B cell (primary cell): Measurements from ENCODE around the gene MEGF11. TPM values are rescaled to one million over a fixed set of nuclear protein-coding genes. Genes with fewer than 3 reads are reported as not detected.

Experiments used
- ATAC-seq: fragments of 200-7000 bp; cut with Tn5 transposase; one replicate; pipeline ENCODE4 v1.10.0; 2021; ENCODE audit warnings: low read depth, mild to moderate bottlenecking, moderate number of reproducible peaks, moderate library complexity
- CTCF ChIA-PET: fragments of 350-600 bp; sonication (Branson Sonifier 250); formaldehyde crosslinking; loops from one replicate; lab custom pipeline; 2021; ENCODE audit warnings: antibody characterized with exemption, inconsistent platforms; lab: Charles Lee
- POLR2A ChIA-PET: fragments of 350-600 bp; sonication (Branson Sonifier 250); formaldehyde crosslinking; loops from one replicate; lab custom pipeline; 2021; ENCODE audit warnings: antibody characterized with exemption; lab: Charles Lee
- DNase-seq: peaks from one replicate; pipeline ENCODE4 v3.0.0; 2013
- H2AFZ ChIP-seq: 2 replicates; pipeline ENCODE4 v1.6.1; 2012; ENCODE audit warnings: mild to moderate bottlenecking, low read depth, low read length; ENCODE audit not compliant: insufficient read depth, poor library complexity, severe bottlenecking
- H3K27ac ChIP-seq, 2 donors: 1 replicate in 1 of 2; 2 replicates in 1 of 2; pipeline ENCODE4 v1.5.1; 2012 to 2013; ENCODE audit warnings: low read length in 2 of 2, mild to moderate bottlenecking in 2 of 2, moderate library complexity in 1 of 2
- H3K27me3 ChIP-seq, 4 experiments: fragments of 200-600 bp in 1 of 4; sonication (generic) in 1 of 4; replicated peaks in 1 of 4; 1 replicate in 2 of 4; 2 replicates in 2 of 4; pipeline versions ENCODE4 v1.6.1 to v1.7.0; 2013 to 2016; ENCODE audit warnings: low read length in 3 of 4, mild to moderate bottlenecking in 2 of 4, mixed read lengths in 1 of 4, moderate library complexity in 1 of 4; ENCODE audit not compliant: insufficient read depth in 4 of 4, control insufficient read depth in 3 of 4; ENCODE audit errors: control extremely low read depth in 1 of 4
- H3K36me3 ChIP-seq, 2 experiments: replicated peaks in 1 of 2; 1 replicate in 1 of 2; 2 replicates in 1 of 2; pipeline versions ENCODE4 v1.6.1 to v1.7.1; 2013; ENCODE audit warnings: low read length in 1 of 2; ENCODE audit not compliant: insufficient read depth in 2 of 2, control insufficient read depth in 1 of 2; ENCODE audit errors: control extremely low read depth in 1 of 2, extremely low read depth in 1 of 2
- H3K4me1 ChIP-seq, 2 donors: fragments of 200-600 bp in 1 of 2; sonication (generic) in 1 of 2; 1 replicate in 1 of 2; 2 replicates in 1 of 2; pipeline versions ENCODE4 v1.5.1 to v1.6.1; 2013 to 2017; ENCODE audit warnings: low read length in 2 of 2; ENCODE audit not compliant: control insufficient read depth in 2 of 2, insufficient read depth in 2 of 2
- H3K4me2 ChIP-seq: replicated peaks from 2 replicates; pipeline ENCODE3; 2012; ENCODE audit warnings: mild to moderate bottlenecking, low read depth, low read length; ENCODE audit not compliant: poor library complexity, severe bottlenecking
- H3K4me3 ChIP-seq, 5 experiments: fragments of 200-600 bp in 1 of 5; sonication (generic) in 1 of 5; 1 replicate in 3 of 5; 2 replicates in 2 of 5; pipeline versions ENCODE4 v1.5.1 to v1.7.0; 2011 to 2016; ENCODE audit warnings: low read length in 4 of 5, mild to moderate bottlenecking in 4 of 5, low read depth in 2 of 5, control low read depth in 1 of 5, moderate library complexity in 1 of 5; ENCODE audit not compliant: insufficient read depth in 1 of 5; ENCODE audit errors: control extremely low read depth in 1 of 5, extremely low read depth in 1 of 5
- H3K79me2 ChIP-seq: fragments of 200-600 bp; sonication (generic); one replicate; pipeline ENCODE4 v1.6.0; 2016; ENCODE audit warnings: low read length; ENCODE audit not compliant: control insufficient read depth, insufficient read depth
- H3K9ac ChIP-seq: fragments of 200-600 bp; sonication (generic); 2 replicates; pipeline ENCODE4 v1.6.1; 2017; ENCODE audit warnings: mild to moderate bottlenecking, low read length, moderate library complexity
- H3K9me3 ChIP-seq, 3 donors: one replicate each; pipeline versions ENCODE4 v1.6.1 to v1.7.1; 2013; ENCODE audit warnings: low read length in 2 of 3; ENCODE audit not compliant: control insufficient read depth in 2 of 3, insufficient read depth in 1 of 3; ENCODE audit errors: control extremely low read depth in 1 of 3
- H4K20me1 ChIP-seq: 2 replicates; pipeline ENCODE4 v1.6.0; 2012; ENCODE audit warnings: mild to moderate bottlenecking, low read length; ENCODE audit not compliant: insufficient read depth, control insufficient read depth, poor library complexity, severe bottlenecking
- H3K27ac Mint-ChIP-seq: one replicate; pipeline ENCODE4 v1.8.0; 2021; ENCODE audit warnings: mixed read lengths
- H3K27me3 Mint-ChIP-seq: one replicate; pipeline ENCODE4 v1.8.0; 2021; ENCODE audit warnings: mixed read lengths
- H3K4me1 Mint-ChIP-seq: one replicate; pipeline ENCODE4 v1.8.0; 2021; ENCODE audit warnings: mixed read lengths
- H3K4me3 Mint-ChIP-seq: one replicate; pipeline ENCODE4 v1.8.0; 2021; ENCODE audit warnings: mixed read lengths
- H3K9me3 Mint-ChIP-seq: one replicate; pipeline ENCODE4 v1.8.0; 2022; ENCODE audit warnings: mixed read lengths; ENCODE audit not compliant: insufficient read depth
- EZH2 ChIP-seq: IDR thresholded peaks from 2 replicates; pipeline ENCODE4 v1.6.1; 2012; ENCODE audit warnings: borderline replicate concordance, low read depth, mild to moderate bottlenecking, moderate library complexity, low read length; ENCODE audit not compliant: insufficient read depth, poor library complexity, severe bottlenecking
- whole genome bisulfite sequencing: methylation state at CpG from one replicate; pipeline ENCODE4 v1.1.5; 2013; ENCODE audit warnings: missing lambda C conversion rate; ENCODE audit not compliant: insufficient coverage; 5-methylcytosine and 5-hydroxymethylcytosine counted together
- intact Hi-C: fragments of 100-400 bp; cut with micrococcal nuclease; formaldehyde crosslinking; loops from one replicate; pipeline ENCODE4 v1.10.0; 2022
- polyA plus RNA-seq: library from polyadenylated mRNA; depleted of rRNA; stranded (reverse); fragments of >200 nt; gene quantifications from 2 replicates; pipeline ENCODE4 v1.2.3, GENCODE V29; 2012
- total RNA-seq, 2 donors: library from RNA; stranded (reverse); fragments of 120-200 nt in 1 of 2; gene quantifications; 1 replicate in 1 of 2; 2 replicates in 1 of 2; pipeline versions ENCODE4 v1.2.3 to v1.2.4, GENCODE V29; 2013 to 2022
- TF ChIP-seq, protein P1 (sequence below): fragments of 200-600 bp; IDR thresholded peaks from one replicate; pipeline ENCODE4 v1.8.0; 2022; ENCODE audit warnings: antibody characterized with exemption, mild to moderate bottlenecking

MEGF11 gene
- total and polyA plus RNA-seq, 2 donors (not counting 1 experiment from before 2014, with no cell fraction given) = 0.04 to 0.34 TPM

DNA sequence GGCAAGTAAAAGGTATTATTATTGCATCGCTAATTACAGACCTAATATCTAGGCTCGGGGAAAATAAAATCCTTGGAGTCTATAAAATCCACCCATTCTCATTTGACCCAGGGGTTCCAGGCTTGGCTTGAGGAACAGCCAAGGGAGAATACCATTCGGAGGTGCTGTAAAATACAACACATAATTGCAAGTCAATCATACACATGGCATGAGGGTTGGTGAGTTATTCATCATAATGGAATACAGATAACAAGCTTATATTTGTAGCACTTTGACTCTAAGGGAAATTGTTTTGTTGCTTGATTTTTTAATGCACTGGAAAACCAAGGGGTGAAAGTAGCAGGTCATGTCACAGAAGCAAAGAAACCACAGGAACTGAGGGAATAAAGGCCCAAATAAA, 23.0 kb upstream of the MEGF11 start:
- no peak for ATAC-seq
- POLR2A ChIA-PET = no interaction called here

DNA sequence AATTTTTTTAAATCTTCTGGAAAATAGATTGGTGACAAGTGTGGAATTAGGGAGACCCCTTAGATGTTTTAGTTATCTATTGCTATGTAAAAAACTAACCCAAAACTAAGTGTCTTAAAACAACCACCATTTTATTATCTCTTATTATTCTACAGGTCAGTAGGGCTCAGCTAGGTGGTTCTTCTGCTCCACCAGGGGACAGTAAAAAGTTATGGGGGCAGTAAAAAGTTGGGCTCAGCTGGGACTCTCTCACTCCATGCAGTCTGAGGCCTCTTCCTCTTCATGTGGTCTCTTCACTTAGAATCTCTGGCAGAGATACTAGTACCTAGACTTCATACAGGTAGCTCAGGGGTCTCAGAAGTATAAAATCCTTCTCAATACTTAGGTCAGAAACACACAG, 21.8 kb upstream of the MEGF11 start:
- no peaks in the 10 kb centered on the region for H3K79me2 ChIP-seq
- CTCF ChIA-PET = no interaction called here
- DNase-seq (no peak), ATAC-seq (no peak)
- H2AFZ ChIP-seq = no peak overlapping the region
- H3K4me1 ChIP-seq = peaks cover 4 to 6% of the 10 kb centered on the region in 2 donors
- POLR2A ChIA-PET = no interaction called here
- no peaks in the 10 kb centered on the region for H3K36me3 ChIP-seq
- Mint-ChIP-seq H3K27me3 (peaks cover 6% of the 10 kb centered on the region), H3K27ac (no peak overlapping the region), H3K9me3 (peaks cover 4% of the 10 kb centered on the region), H3K4me1 (peaks cover 7% of the 10 kb centered on the region), H3K4me3 (no peak overlapping the region)
- TF ChIP-seq, protein P1, sequence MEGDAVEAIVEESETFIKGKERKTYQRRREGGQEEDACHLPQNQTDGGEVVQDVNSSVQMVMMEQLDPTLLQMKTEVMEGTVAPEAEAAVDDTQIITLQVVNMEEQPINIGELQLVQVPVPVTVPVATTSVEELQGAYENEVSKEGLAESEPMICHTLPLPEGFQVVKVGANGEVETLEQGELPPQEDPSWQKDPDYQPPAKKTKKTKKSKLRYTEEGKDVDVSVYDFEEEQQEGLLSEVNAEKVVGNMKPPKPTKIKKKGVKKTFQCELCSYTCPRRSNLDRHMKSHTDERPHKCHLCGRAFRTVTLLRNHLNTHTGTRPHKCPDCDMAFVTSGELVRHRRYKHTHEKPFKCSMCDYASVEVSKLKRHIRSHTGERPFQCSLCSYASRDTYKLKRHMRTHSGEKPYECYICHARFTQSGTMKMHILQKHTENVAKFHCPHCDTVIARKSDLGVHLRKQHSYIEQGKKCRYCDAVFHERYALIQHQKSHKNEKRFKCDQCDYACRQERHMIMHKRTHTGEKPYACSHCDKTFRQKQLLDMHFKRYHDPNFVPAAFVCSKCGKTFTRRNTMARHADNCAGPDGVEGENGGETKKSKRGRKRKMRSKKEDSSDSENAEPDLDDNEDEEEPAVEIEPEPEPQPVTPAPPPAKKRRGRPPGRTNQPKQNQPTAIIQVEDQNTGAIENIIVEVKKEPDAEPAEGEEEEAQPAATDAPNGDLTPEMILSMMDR = no peak
- no peak for TF ChIP-seq EZH2
- intact Hi-C loops = no loop called here
- no peak overlapping the region for H3K4me3 ChIP-seq
- H3K9ac ChIP-seq = no peak overlapping the region
- H3K27me3 ChIP-seq = no peaks in the 10 kb centered on the region
- H3K27ac ChIP-seq = no peak overlapping the region
- H3K9me3 ChIP-seq = peaks cover 0 to 3% (median 0%) of the 10 kb centered on the region in 3 donors
- no peaks in the 10 kb centered on the region for H4K20me1 ChIP-seq
- H3K4me2 ChIP-seq = no peak overlapping the region

More for the DNA sequence above, 23.0 kb upstream of the MEGF11 start:
- no peak for TF ChIP-seq EZH2
- TF ChIP-seq, protein P1 = no peak
- no peak overlapping the region for H3K4me2 ChIP-seq
- H3K27ac ChIP-seq = no peak overlapping the region
- no peaks in the 10 kb centered on the region for H3K36me3 ChIP-seq
- no peak overlapping the region for H3K9ac ChIP-seq
- Mint-ChIP-seq H3K27me3 (peaks cover 3% of the 10 kb centered on the region), H3K27ac (no peak overlapping the region), H3K4me3 (no peak overlapping the region), H3K9me3 (peaks cover 4% of the 10 kb centered on the region), H3K4me1 (peaks cover 6% of the 10 kb centered on the region)
- peaks cover 4 to 6% of the 10 kb centered on the region in 2 donors for H3K4me1 ChIP-seq
- H3K9me3 ChIP-seq = no peaks in the 10 kb centered on the region
- WGBS = 80% methylated on average over 1 of the region's 3 CpGs
- intact Hi-C loops = no loop called here
- no peak overlapping the region for H3K4me3 ChIP-seq
- DNase-seq = no peak
- H2AFZ ChIP-seq = no peak overlapping the region
- H3K79me2 ChIP-seq = no peaks in the 10 kb centered on the region
- no peaks in the 10 kb centered on the region for H4K20me1 ChIP-seq
- no peaks in the 10 kb centered on the region for H3K27me3 ChIP-seq
- CTCF ChIA-PET = interaction anchor here (0.7 kb wide), 1 partner anchor 11 kb away, joined by 3 read pairs; no protein-coding TSS in a partner anchor
